Measurements from ENCODE around the gene INKA2. TPM values are rescaled to one million over a fixed set of nuclear protein-coding genes. Genes with fewer than 3 reads are reported as not detected.
A peak's percentile ranks its signal among the peaks of the same experiment; 100 is the strongest.
"Not testable (repeated sequence)": the region's sequence is repeated elsewhere in the genome, so short reads cannot be mapped to it uniquely, and the experiment has no call there.

The INKA2 gene
- polyA plus RNA-seq, 3 donors: 2.4 to 3.1 (median 2.7) TPM

GRCh38 chr1:111755331-111756123, 16.3 kb upstream of the INKA2 start, which contains the start of gene DDX20:
TSS of gene DDX20 (plus strand) at chr1:111755901. CDS start at chr1:111755925, 24 bp downstream.
- DNase-seq: peak; percentile 97

DNA sequence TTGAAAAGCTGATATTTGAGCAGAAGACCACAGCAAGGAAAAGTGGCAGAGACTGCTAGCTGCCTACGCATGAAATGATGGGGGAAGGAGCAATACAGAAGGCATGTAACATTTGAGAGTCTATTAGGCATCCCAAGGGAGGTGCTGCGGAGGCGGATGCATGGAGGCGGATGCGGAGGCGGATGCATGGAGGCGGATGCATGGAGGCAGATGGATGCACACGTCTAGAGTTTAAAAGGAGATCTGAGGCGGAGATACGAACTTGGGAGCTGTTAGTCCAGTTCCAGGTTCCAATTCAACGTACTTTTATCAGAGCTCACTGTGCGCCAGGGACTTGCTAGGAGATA, 15.8 kb upstream of the INKA2 start:
- peak; percentile 75 for DNase-seq

GRCh38 chr1:111751906-111752575, 12.8 kb upstream of the INKA2 start:
- DNase-seq: no peak

GRCh38 chr1:111750856-111751255, 11.7 kb upstream of the INKA2 start:
- no peak for DNase-seq

DNA sequence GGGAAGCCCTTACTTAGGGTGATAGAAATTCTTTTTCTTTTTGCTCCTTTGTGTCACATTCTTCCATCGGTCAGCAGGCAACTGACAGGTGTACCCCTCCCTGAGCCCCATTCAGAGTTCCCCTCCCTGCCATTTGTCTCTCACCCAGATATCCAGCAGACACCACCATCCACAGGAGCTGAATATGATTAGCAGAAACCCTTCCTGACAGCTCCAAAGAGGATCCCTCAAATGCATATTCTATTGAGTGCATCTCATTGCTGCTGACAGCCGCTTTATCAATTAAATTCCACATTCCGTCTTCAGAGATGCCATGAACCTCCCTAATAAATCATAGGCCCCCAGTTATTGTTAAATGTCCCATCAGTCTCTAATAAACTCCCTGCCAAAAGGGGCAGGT, 10.4 kb upstream of the INKA2 start:
- no peak for DNase-seq

DNA sequence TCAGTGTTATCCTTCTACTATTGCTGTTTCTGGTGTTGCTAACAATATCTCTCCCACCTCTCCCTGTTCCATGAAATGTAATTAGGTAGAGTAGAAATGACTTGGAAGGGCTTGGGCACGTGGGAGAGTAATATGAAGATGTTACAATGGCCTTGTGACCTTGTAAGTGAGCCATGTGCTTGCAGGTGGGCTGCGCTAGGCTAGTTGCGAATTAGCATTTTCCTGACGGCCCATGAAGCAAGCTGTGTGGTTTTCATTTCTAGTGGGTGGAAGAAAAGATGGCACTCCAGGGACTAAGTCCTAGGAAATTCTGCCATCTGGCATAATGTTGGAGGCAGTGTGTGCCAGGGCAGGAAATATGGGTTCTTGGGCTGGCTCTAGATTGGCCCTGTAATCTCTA, 8.8 kb upstream of the INKA2 start:
- DNase-seq: no peak

- DNase-seq: no peak
Measured at GRCh38 chr1:111747282-111747734, 8.1 kb upstream of the INKA2 start.

GRCh38 chr1:111746614-111746999, 7.4 kb upstream of the INKA2 start:
- DNase-seq: no peak

GRCh38 chr1:111745675-111746613, 6.7 kb upstream of the INKA2 start:
- DNase-seq: no peak

GRCh38 chr1:111743679-111744101, 4.5 kb upstream of the INKA2 start:
- no peak for DNase-seq

- no peak for DNase-seq
Measured at GRCh38 chr1:111742938-111743549, 3.8 kb upstream of the INKA2 start.

DNA sequence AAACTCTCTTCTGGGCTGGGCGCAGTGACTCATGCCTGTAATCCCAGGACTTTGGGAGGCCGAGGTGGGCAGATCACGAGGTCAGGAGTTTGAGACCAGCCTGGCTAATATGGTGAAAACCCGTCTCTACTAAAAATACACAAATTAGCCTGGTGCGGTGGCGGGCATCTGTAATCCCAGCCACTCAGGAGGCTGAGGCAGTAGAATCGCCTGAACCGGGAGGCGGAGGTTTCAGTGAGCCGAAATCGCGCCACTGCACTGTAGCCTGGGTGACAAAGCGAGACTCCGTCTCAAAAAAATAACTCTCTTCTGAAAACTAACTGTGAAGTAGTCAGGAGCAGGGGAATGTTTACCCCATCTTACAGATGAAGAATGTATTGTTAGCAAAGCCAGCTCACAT, 3.1 kb upstream of the INKA2 start:
- DNase-seq: not testable (repeated sequence)

DNA sequence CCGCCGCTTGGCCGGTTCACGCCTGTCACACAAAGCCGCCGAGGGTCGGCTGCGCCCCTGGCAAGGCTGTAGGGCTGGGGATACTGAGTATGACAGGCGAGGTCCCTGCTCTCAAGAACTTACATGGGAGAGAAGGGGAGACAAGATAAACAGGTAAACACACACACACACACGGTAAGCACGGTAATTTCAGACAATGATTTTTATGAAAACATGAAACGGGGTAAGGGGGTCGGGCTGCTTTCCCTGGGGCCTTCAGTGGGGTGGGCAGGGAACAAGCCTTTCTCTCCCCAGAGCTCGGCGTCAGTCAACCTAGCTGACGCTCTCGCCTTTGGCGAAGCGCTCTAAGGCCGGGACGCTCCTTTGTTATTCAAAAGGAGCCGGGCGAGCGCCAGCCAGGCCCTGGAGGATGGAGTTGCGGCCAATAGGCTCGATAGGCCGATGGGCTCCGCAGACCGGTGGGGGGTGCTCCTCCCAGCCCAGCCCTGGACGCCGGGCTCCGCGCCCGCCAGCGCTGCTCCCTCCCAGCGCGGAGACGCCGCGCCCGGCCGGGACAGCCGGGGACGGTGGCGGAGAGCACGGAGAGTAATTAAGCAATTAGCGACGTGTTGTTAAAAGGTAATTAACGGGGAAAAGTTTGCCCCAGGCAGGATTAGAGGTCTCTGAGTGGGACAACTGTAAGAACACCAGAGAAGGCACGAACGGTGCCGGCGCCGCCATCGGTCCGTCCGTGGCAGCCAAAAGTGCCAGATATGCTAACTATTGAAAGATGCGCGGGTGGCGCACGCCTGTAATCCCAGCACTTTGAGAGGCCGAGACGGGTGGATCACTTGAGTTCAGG, 950 bp upstream of the INKA2 start:
- DNase-seq: no peak

DNA sequence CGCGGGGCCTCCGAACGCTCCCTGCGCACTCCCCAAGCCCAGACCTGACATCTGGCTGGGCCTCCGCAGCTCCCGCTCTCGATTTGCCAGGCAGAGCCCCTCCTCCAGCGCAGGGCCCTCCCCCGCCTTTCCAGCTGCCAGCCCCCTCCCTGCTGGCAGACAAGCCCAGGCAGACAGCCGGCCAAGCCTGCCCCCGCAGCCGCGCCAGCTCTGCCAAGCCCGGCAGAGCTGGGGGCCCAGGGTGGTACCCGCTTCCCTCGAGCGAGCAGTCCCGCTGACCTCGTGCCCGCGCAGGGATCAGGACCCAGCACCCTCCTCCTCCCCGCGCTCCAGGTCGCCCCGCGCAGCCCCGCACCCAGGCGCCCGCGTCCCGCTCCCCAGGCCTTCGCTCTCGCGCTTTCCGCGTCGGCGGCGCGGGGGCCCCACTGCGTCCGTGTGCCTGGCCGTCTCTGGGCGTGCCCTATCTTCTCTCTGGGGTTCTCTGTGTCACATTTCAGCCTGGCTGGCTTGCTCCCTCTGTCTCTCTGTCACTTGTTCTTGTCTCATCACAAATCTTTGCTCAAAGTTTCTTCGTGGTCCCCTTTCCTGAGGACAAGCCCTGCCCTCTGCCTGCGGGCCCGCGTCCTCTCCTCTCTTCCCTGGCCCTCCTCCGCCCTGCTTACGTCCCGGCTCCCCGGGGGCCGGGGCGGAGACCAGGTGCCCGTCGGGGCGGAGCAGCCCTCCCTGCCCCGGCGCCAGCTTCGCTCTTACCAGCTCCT, 580 bp downstream of the INKA2 start:
- DNase-seq: peak; percentile 62

DNA sequence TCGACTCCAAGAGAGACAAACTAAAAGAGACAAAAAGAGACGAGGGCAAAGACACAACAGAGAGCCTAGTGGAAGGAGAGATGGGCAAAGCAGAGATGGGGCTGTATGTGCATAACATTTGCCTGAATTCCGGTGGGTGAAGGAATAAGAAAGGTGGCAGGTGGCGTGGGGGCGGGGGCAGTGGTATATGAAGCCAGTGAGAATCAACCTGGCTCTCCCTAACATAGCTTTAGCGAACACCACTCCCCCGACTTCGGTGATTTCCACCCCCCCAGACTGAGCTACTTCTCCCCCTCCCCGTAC, 1.1 kb downstream of the INKA2 start:
- DNase-seq: no peak

DNA sequence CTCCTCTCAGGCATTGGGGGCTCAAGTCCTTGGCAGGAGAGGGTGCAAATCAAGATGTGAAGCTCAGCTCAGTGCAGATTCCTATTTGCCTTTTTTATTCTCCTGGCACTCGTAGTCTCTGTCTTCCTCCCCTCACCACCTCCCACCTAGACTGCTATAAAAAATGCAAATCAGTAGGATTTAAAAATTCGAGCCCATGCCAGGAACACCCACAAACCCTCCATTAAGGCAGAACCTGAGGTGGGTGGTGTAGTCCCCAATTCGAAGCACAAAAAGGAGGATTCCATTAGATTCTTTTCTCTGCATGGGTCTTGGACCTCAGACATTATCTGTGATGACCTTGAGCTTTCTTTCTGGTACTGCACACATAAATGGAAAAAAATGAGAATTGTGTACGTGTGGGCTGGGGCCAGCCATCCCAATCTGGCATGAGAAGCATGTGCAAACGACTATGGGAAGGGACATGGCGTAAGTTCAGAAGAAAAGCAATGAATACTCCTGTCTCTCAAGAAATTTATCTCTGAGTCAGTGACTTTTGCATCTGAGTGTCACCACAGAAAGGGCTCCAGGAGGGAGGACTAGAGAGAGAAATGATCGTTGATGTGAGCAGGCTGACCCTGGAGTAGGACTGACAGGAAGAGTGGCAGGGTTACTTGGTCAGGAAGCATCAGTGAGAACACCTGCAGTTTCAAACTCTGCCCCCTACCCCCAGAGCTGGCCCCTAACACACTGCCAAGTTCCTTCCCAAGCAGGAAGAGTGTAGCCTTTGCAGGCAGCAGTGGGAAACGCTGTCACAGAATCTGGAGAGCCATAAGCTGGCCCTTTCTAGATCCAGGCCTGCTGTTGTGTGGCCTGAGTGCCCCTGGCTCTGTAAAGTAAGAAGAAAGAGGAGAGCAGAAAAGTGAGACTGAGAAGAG, 1.7 kb downstream of the INKA2 start:
- DNase-seq: no peak

GRCh38 chr1:111736548-111737215, 2.5 kb downstream of the INKA2 start:
- no peak for DNase-seq

DNA sequence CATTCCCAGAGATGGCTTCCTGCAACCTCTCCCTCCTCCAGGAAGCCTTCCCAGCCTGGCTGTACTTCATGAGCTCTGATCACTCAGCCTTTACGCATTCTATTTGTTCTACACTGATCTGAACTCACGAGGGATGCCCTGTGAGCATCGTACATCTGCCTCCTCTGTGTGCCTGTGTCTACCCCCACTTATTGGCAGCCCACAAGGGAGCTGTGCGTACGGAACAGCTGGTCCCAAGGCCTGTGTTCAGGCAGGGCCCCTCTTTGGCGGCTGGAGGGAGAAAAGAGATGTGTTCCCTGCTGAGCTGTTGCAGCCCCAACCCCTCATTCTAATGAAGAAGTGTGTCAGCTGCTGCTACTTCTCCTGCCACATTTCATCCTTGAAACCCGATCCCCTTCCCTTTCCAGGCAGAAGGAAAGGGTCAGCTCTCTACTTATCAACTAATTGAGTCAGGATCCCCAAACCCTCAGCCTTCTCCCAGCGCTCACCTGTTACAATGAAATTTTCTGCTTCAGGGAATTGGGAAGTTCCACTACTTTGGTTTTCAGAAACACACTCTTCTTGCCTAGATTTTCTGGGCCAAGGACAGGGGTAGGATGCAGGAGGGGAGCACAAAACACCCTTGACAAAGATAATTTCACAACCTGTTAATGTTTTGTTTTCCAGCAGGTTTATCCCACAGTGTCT, 3.2 kb downstream of the INKA2 start:
- DNase-seq: peak; percentile 51

Data from renal pelvis (tissue), 4 donors.